ENCODE measurements around the gene LCN15.
"Not testable (repeated sequence)": the region's sequence is repeated elsewhere in the genome, so short reads cannot be mapped to it uniquely, and the experiment has no call there.

DNA sequence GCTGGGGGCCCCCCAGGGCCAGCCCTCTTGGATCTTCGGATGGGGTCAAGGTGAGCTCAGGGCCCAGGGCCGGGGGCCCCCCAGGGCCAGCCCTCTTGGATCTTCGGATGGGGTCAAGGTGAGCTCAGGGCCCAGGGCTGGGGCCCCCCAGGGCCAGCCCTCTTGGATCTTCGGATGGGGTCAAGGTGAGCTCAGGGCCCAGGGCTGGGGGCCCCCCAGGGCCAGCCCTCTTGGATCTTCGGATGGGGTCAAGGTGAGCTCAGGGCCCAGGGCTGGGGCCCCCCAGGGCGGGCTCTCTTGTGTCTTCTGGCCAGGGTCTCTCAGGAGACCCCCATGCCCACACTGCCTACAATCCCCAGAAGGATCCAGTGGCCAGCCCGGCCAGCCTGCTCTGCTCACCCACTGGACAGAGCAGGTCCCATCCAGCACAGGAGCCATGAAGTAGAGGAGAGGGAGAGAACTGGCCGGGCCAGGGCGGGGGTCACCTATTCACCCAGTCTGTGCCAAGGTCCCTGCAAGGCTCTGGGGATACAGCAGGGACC is 38.8 kb upstream of the LCN15 start:
- TF ChIP-seq, protein P1, sequence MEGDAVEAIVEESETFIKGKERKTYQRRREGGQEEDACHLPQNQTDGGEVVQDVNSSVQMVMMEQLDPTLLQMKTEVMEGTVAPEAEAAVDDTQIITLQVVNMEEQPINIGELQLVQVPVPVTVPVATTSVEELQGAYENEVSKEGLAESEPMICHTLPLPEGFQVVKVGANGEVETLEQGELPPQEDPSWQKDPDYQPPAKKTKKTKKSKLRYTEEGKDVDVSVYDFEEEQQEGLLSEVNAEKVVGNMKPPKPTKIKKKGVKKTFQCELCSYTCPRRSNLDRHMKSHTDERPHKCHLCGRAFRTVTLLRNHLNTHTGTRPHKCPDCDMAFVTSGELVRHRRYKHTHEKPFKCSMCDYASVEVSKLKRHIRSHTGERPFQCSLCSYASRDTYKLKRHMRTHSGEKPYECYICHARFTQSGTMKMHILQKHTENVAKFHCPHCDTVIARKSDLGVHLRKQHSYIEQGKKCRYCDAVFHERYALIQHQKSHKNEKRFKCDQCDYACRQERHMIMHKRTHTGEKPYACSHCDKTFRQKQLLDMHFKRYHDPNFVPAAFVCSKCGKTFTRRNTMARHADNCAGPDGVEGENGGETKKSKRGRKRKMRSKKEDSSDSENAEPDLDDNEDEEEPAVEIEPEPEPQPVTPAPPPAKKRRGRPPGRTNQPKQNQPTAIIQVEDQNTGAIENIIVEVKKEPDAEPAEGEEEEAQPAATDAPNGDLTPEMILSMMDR (IDR thresholded peaks at IDR 0.05): not testable (repeated sequence)
- TF ChIP-seq POLR2A, EP300, POLR2AphosphoS5 (IDR thresholded peaks at IDR 0.05): not testable (repeated sequence)

Data from stomach (tissue), 4 donors.